Tibial nerve (tissue), 4 donors: Measurements from ENCODE around the gene RRAGD.

Source experiments
- EP300 ChIP-seq, 2 donors: sonication (generic); formaldehyde crosslinking; IDR thresholded peaks; one replicate each; pipeline ENCODE4 v1.6.1; 2017; ENCODE audit warnings: antibody characterized with exemption in 2 of 2, mild to moderate bottlenecking in 1 of 2
- TF ChIP-seq, protein P1 (sequence below), 5 experiments: fragments of 200-600 bp in 3 of 5; fragments of 450-650 bp in 2 of 5; sonication (generic) in 3 of 5; IDR thresholded peaks; one replicate each; pipeline ENCODE4 v1.5.1; 2016 to 2019; ENCODE audit warnings: antibody characterized with exemption in 5 of 5, mild to moderate bottlenecking in 3 of 5, moderate library complexity in 2 of 5

DNA sequence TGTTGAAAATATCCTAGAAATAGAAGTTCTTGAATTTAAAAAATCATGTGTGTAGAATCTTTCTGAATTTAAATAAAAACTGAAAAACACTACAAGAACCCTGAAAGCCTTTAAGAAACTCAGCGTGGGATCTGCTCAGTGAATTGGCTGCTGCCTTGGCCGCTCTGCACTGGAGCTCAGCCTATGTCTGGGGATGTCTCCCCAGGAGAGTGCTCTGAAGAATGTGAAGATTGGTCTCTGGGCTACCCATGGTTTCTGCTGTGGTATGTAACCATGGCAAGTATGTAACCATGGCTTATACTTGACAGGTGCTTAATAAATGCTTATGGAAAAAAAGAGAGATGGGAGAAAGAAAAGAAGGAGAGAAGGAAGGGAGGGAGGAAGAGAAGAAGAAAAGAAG is 3.1 kb upstream of the RRAGD start:
- TF ChIP-seq, protein P1, sequence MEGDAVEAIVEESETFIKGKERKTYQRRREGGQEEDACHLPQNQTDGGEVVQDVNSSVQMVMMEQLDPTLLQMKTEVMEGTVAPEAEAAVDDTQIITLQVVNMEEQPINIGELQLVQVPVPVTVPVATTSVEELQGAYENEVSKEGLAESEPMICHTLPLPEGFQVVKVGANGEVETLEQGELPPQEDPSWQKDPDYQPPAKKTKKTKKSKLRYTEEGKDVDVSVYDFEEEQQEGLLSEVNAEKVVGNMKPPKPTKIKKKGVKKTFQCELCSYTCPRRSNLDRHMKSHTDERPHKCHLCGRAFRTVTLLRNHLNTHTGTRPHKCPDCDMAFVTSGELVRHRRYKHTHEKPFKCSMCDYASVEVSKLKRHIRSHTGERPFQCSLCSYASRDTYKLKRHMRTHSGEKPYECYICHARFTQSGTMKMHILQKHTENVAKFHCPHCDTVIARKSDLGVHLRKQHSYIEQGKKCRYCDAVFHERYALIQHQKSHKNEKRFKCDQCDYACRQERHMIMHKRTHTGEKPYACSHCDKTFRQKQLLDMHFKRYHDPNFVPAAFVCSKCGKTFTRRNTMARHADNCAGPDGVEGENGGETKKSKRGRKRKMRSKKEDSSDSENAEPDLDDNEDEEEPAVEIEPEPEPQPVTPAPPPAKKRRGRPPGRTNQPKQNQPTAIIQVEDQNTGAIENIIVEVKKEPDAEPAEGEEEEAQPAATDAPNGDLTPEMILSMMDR (IDR thresholded peaks at IDR 0.05) = no peak
- TF ChIP-seq EP300 (IDR thresholded peaks at IDR 0.05) = no peak
